HUES6 (cell line): Measurements from ENCODE around the gene VIM.

Experiments
- H3K27ac ChIP-seq: 2 replicates; pipeline ENCODE4 v1.7.0; 2013; ENCODE audit warnings: low read depth, mild to moderate bottlenecking, low read length, inconsistent platforms
- H3K27me3 ChIP-seq: 2 replicates; pipeline ENCODE4 v1.6.1; 2013; ENCODE audit warnings: low read length; ENCODE audit not compliant: control insufficient read depth, insufficient read depth
- H3K36me3 ChIP-seq: 2 replicates; pipeline ENCODE4 v1.6.1; 2013; ENCODE audit warnings: low read length; ENCODE audit not compliant: control insufficient read depth, insufficient read depth
- H3K4me1 ChIP-seq: 2 replicates; pipeline ENCODE4 v1.6.1; 2013; ENCODE audit warnings: low read length; ENCODE audit not compliant: control insufficient read depth, insufficient read depth
- H3K4me3 ChIP-seq: 2 replicates; pipeline ENCODE4 v1.5.1; 2013; ENCODE audit warnings: low read depth, low read length
- H3K9ac ChIP-seq: one replicate; pipeline ENCODE4 v1.6.1; 2013; ENCODE audit warnings: mild to moderate bottlenecking, low read length
- H3K9me3 ChIP-seq: 2 replicates; pipeline ENCODE4 v1.6.1; 2013; ENCODE audit warnings: low read depth, low read length; ENCODE audit not compliant: control insufficient read depth, insufficient read depth

VIM gene

GRCh38 chr10:17228091-17229015, at the start of gene VIM:
VIM (plus strand) TSS chr10:17228241; CDS start chr10:17229423, 1,182 bp downstream.
- H3K9ac ChIP-seq: peak within 1 kb of the TSS; percentile 92

DNA sequence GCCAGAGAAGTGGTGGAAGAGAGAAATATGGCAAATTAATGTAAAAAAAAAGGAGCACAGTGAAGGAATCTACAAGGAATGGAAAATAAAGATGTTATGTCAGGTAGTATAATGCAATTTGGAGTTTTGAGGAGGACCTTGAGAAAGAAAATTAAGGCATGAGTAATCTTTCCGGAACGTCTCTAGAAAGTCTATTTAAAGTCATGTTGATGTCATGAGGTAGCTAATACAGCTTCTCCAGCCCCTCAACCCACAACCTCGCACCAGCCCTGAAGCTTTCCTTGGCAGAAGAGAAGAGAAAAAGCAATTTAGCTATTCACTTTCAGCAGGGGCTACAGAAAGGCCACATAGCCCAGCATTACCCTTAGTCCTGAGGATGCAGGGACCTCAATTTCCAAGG, 49.0 kb upstream of the VIM start:
- Histone ChIP-seq H3K9ac (no peak overlapping the region), H3K4me1 (peaks cover 11% of the 10 kb centered on the region; the same call in 1 of the 2 replicates), H3K27ac (no peak overlapping the region), H3K27me3 (no peaks in the 10 kb centered on the region), H3K4me3 (no peak overlapping the region), H3K36me3 (no peaks in the 10 kb centered on the region), H3K9me3 (no peaks in the 10 kb centered on the region)

More at GRCh38 chr10:17228091-17229015, at the start of gene VIM:
- H3K4me3 ChIP-seq: peak within 1 kb of the TSS; percentile 88
- peaks cover 15% of the 10 kb centered on the region for H3K4me1 ChIP-seq
- H3K27ac ChIP-seq: peak within 1 kb of the TSS; percentile 83; the same call in 1 of the 2 replicates
- no peaks in the 10 kb centered on the region for H3K9me3 ChIP-seq
- peaks cover 32% of the 10 kb centered on the region for H3K36me3 ChIP-seq
- peaks cover 25% of the 10 kb centered on the region for H3K27me3 ChIP-seq

DNA sequence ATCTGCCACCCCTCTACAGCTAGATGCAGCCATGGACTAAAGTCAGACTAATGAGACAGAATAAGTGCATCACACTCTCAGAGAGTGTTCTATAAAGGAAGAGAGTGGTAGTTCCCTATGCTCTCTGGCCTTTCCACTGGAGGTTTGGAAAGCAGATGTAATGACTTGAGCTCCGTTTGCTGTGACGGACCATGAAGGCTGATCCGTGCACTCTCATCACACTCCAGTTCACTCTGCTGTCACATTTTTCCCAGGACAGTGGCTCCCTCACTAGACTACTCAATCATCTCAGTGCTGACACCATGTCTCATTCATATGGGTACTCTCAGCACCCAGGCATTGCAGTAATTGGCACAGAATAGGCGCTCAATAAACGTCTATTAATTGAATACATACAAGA, 46.9 kb upstream of the VIM start:
- no peak overlapping the region for H3K27ac ChIP-seq
- H3K27me3 ChIP-seq: no peaks in the 10 kb centered on the region
- H3K4me3 ChIP-seq: no peak overlapping the region
- H3K9me3 ChIP-seq: no peaks in the 10 kb centered on the region
- peaks cover 11% of the 10 kb centered on the region; the same call in 1 of the 2 replicates for H3K4me1 ChIP-seq
- no peak overlapping the region for H3K9ac ChIP-seq
- no peaks in the 10 kb centered on the region for H3K36me3 ChIP-seq

- peaks cover 11% of the 10 kb centered on the region; the same call in 1 of the 2 replicates for H3K4me1 ChIP-seq
- no peaks in the 10 kb centered on the region for H3K27me3 ChIP-seq
- no peaks in the 10 kb centered on the region for H3K9me3 ChIP-seq
- no peak overlapping the region for H3K4me3 ChIP-seq
- H3K27ac ChIP-seq: no peak overlapping the region
- no peak overlapping the region for H3K9ac ChIP-seq
- no peaks in the 10 kb centered on the region for H3K36me3 ChIP-seq
Measured at GRCh38 chr10:17181751-17182150, 46.3 kb upstream of the VIM start.

GRCh38 chr10:17183110-17183509, 44.9 kb upstream of the VIM start:
- Histone ChIP-seq H3K9me3 (no peaks in the 10 kb centered on the region), H3K27me3 (no peaks in the 10 kb centered on the region), H3K27ac (no peak overlapping the region)

GRCh38 chr10:17185873-17186272, 42.2 kb upstream of the VIM start:
- Histone ChIP-seq H3K9me3 (no peaks in the 10 kb centered on the region), H3K9ac (no peak overlapping the region), H3K4me3 (no peak overlapping the region), H3K27ac (no peak overlapping the region), H3K36me3 (no peaks in the 10 kb centered on the region), H3K4me1 (peaks cover 11% of the 10 kb centered on the region; the same call in 1 of the 2 replicates), H3K27me3 (no peaks in the 10 kb centered on the region)

More at GRCh38 chr10:17183110-17183509, 44.9 kb upstream of the VIM start:
- Histone ChIP-seq H3K4me1 (peaks cover 11% of the 10 kb centered on the region; the same call in 1 of the 2 replicates), H3K9ac (no peak overlapping the region), H3K4me3 (no peak overlapping the region), H3K36me3 (no peaks in the 10 kb centered on the region)

DNA sequence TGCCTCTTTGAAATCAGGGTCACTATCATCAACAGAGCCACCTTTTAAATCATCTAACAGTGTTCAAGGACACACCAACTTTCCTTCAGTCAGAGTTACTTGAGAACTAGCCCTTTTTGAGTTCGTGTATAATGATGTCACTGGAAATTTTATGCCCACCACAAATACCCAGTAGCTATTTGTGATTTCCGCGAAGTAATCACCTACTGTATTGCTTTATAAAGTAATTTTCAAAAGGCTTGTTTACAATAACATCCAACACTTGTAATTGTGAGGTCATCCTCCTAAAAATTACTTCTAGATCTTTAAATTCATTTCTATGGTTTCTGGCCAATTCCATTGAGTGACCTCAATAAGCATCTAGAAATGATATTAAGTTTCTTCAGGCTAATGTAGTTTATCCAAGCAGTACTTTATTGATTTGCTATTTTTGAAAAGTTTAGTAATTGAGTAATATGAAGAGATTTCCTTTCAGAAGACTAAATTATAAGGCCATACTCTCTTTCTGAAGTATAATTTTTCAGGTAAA, 39.3 kb upstream of the VIM start:
- Histone ChIP-seq H3K27me3 (no peaks in the 10 kb centered on the region), H3K9me3 (no peaks in the 10 kb centered on the region), H3K4me1 (0 out of 2 replicates have a peak, but pooled peaks cover 3% of the 10 kb centered on the region), H3K9ac (no peak overlapping the region), H3K4me3 (no peak overlapping the region), H3K27ac (no peak overlapping the region), H3K36me3 (no peaks in the 10 kb centered on the region)

DNA sequence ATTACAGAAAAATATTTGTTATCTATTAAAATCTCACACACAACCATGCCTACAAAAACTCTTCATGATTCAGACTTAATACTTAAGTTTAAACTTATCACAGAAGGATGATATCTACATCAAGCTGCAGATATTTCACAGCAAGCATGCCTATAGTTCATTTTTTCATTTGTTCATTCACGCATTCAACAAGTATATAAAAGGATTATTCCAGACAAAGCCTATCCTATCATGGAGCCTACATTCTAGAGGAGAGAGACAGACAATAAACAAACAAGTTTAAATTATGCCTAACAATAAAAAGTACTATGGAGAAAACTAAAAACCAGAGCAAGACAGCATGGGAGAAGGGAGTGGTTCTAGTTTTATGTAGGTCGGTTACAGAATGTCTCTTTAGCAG, 37.4 kb upstream of the VIM start:
- H3K9me3 ChIP-seq: peaks cover 6% of the 10 kb centered on the region
- H3K4me1 ChIP-seq: 0 out of 2 replicates have a peak, but pooled peaks cover 3% of the 10 kb centered on the region
- H3K27me3 ChIP-seq: no peaks in the 10 kb centered on the region

DNA sequence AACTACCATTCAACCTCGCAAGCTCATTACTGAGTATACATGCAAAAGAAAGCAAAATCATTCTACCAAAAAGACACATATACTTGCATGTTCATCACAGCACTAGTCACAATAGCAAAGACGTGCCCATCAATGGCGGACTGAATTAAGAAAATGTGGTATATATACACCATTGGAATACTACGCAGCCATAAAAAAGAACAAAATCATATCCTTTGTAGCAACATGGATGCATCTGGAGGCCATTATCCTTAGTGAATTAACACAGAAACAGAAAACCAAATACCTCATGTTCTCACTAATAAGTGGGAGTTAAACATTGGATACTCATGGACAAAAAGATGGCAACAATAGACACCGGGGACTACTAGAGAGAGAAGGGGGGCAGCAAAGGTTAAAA, 33.0 kb upstream of the VIM start:
- H3K4me1 ChIP-seq: peaks cover 28% of the 10 kb centered on the region
- no peaks in the 10 kb centered on the region for H3K27me3 ChIP-seq
- H3K9me3 ChIP-seq: peaks cover 6% of the 10 kb centered on the region
- no peak overlapping the region for H3K4me3 ChIP-seq
- H3K36me3 ChIP-seq: no peaks in the 10 kb centered on the region
- no peak overlapping the region for H3K27ac ChIP-seq
- no peak overlapping the region for H3K9ac ChIP-seq

More for the DNA sequence above, 37.4 kb upstream of the VIM start:
- Histone ChIP-seq H3K27ac (no peak overlapping the region), H3K36me3 (no peaks in the 10 kb centered on the region), H3K9ac (no peak overlapping the region), H3K4me3 (no peak overlapping the region)

GRCh38 chr10:17196045-17196444, 32.0 kb upstream of the VIM start:
- peaks cover 36% of the 10 kb centered on the region for H3K4me1 ChIP-seq
- H3K9me3 ChIP-seq: peaks cover 6% of the 10 kb centered on the region
- H3K27me3 ChIP-seq: no peaks in the 10 kb centered on the region
- H3K4me3 ChIP-seq: no peak overlapping the region
- no peak overlapping the region for H3K9ac ChIP-seq
- no peak overlapping the region for H3K27ac ChIP-seq
- no peaks in the 10 kb centered on the region for H3K36me3 ChIP-seq

GRCh38 chr10:17196573-17196972, 31.5 kb upstream of the VIM start:
- H3K27ac ChIP-seq: no peak overlapping the region

More at GRCh38 chr10:17196573-17196972, 31.5 kb upstream of the VIM start:
- Histone ChIP-seq H3K4me1 (peaks cover 33% of the 10 kb centered on the region), H3K4me3 (no peak overlapping the region), H3K9ac (no peak overlapping the region), H3K27me3 (no peaks in the 10 kb centered on the region), H3K36me3 (no peaks in the 10 kb centered on the region), H3K9me3 (peaks cover 6% of the 10 kb centered on the region)
